Measurements from ENCODE around the gene VAMP7. TPM values are rescaled to one million over a fixed set of nuclear protein-coding genes. Genes with fewer than 3 reads are reported as not detected.

VAMP7 gene
- total RNA-seq, 4 donors from 2014 or later, result 29.2 to 44.7 (median 41.4) TPM

- TF ChIP-seq CTCF (IDR thresholded peaks at IDR 0.05; ENCODE audit: low read depth), result no peak
Observed at GRCh38 chrX:155956649-155957048, 75.5 kb downstream of the VAMP7 start.

- no peak for TF ChIP-seq CTCF (IDR thresholded peaks at IDR 0.05; ENCODE audit: low read depth)
Observed at GRCh38 chrX:155957843-155958242, 76.7 kb downstream of the VAMP7 start.

GRCh38 chrX:155959018-155959587 is 78.0 kb downstream of the VAMP7 start:
- no peak for TF ChIP-seq CTCF (IDR thresholded peaks at IDR 0.05; ENCODE audit: low read depth)

- TF ChIP-seq CTCF (IDR thresholded peaks at IDR 0.05; ENCODE audit: low read depth), result no peak
Observed at GRCh38 chrX:155962906-155963305, 81.8 kb downstream of the VAMP7 start.

GRCh38 chrX:155966876-155967275 is 85.7 kb downstream of the VAMP7 start:
- no peak for TF ChIP-seq CTCF (IDR thresholded peaks at IDR 0.05; ENCODE audit: low read depth)

- TF ChIP-seq CTCF (IDR thresholded peaks at IDR 0.05; ENCODE audit: low read depth), result no peak
Observed at GRCh38 chrX:155967653-155968325, 86.6 kb downstream of the VAMP7 start.

- no peak for TF ChIP-seq CTCF (IDR thresholded peaks at IDR 0.05; ENCODE audit: low read depth)
Observed at GRCh38 chrX:155968326-155968661, 87.1 kb downstream of the VAMP7 start.
